A549 treated with CpdA at 1 μM for 4 hours (cell line): ENCODE data around the gene SOX18. TPM values are rescaled to one million over a fixed set of nuclear protein-coding genes. Genes with fewer than 3 reads are reported as not detected.

Experiments used
- total RNA-seq: library from RNA; stranded (reverse); fragments of 200-300 nt; extraction: Qiagen RNA extraction; gene quantifications from 5 replicates; pipeline ENCODE4 v1.2.3, GENCODE V29; 2022; ENCODE audit warnings: low read depth

Gene SOX18
- total RNA-seq = 0.58 to 2.3 TPM (median 2.2 TPM) in 5 replicates

DNA sequence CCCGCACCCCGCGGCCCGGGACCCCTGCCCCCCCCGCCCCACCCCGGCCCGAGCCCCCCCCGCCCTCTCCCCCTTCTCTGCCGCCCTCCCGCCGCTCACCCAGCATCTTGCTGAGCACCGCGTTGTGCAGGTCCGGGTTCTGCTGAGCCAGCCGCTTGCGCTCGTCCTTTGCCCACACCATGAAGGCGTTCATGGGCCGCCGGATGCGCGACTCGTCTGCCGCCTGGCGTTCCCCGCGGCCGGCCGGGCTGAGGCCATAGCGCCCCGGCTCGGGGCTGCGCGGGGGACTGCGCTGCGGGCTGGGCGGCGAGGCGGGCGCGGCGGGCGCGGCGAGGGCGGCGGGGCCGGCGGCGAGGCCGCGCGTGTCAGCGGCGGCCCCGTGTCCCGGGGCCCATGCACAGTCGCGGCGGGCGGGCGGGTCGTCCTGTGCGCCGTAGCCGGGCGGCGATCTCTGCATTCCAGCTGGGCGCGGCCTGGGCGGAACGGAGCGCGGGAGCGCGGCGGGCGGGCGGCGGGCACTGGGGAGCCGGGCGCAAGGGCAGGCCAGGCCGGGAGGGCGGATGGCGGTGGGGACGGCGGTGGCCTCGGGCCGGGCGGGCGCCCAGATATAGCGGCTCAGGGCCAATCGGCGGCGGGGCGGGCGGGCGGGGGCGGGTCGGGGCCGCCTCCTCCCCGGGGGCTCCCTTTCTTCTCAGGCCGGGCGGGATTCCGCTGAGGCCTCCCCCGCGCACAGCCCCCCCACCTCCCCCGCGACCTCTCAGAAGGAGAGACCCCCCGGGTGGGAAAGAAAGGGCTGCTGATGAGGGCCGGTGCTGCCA is at the start of gene SOX18:
SOX18 (minus strand) TSS at position 580 of the 818 bp plus-strand sequence; CDS start at position 457, 123 bp downstream.

GRCh38 chr20:64083804-64084684 is 34.6 kb upstream of the SOX18 start, which contains the start of gene LKAAEAR1:
Gene LKAAEAR1, minus strand, starts transcription at chr20:64084398. Its CDS starts 179 bp downstream, at chr20:64084219.

GRCh38 chr20:64080013-64080812 is 30.8 kb upstream of the SOX18 start, which contains the start of gene OPRL1:
Gene OPRL1, plus strand, starts transcription at chr20:64080082. Its CDS starts 12,639 bp downstream, at chr20:64092721.

GRCh38 chr20:64079273-64080012 is 30.0 kb upstream of the SOX18 start, which contains the start of gene RGS19:
Gene RGS19, minus strand, starts transcription at chr20:64079518. Its CDS starts 2,632 bp downstream, at chr20:64076886.

GRCh38 chr20:64062596-64063388 is 13.4 kb upstream of the SOX18 start, which contains the start of gene TCEA2:
Gene TCEA2, plus strand, starts transcription at chr20:64063198. Its CDS starts 115 bp downstream, at chr20:64063313.

DNA sequence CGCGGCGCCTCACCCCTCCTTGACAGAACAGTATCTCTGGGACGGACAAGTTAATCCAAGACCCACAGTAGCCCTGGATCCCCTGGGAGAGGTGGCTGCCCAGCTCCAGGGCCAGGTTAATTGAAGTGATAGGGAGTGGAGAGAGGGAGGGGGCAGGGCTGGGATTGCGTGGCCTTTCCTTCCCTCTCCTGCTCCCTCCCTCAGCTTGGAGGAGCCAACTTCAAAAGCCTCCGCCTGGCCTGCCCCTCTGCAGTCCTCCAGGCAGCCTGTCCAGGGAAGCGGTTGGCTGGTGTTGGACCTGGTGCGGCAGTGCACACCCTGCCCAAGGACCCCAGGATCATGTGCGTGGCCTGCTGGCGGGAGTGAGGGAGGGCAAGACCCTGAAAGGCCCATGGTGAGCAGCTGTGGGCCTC is 13.5 kb downstream of the SOX18 start, which contains the start of gene C20orf204:
C20orf204 (plus strand) TSS at position 250 of the 413 bp plus-strand sequence; CDS start at position 392, 142 bp downstream.

Other genes starting within 250 kb of the SOX18 start
- 0.59 to 1.1 TPM (median 0.78 TPM) in 5 replicates for gene ZBTB46, start 218.4 kb downstream of the SOX18 start, total RNA-seq
- 0.05 TPM in 1 of 5 replicates, not detected in the others for gene ABHD16B, start 188.1 kb downstream of the SOX18 start, total RNA-seq
- gene TPD52L2, start 184.4 kb downstream of the SOX18 start, total RNA-seq = 125 to 141 TPM (median 132 TPM) in 5 replicates
- gene DNAJC5, start 154.5 kb downstream of the SOX18 start, total RNA-seq = 24.9 to 32.4 TPM (median 29.2 TPM) in 5 replicates
- gene UCKL1, start 93.2 kb downstream of the SOX18 start, total RNA-seq = 22.3 to 34.4 TPM (median 28.8 TPM) in 5 replicates
- gene ZNF512B, start 79.7 kb downstream of the SOX18 start, total RNA-seq = 9.7 to 13.9 TPM (median 10.9 TPM) in 5 replicates
- gene SAMD10, start 70.0 kb downstream of the SOX18 start, total RNA-seq = not detected in 5 replicates
- gene PRPF6, start 68.5 kb downstream of the SOX18 start, total RNA-seq = 54.8 to 58.4 TPM (median 57.1 TPM) in 5 replicates
- 0.16 to 0.57 TPM (median 0.37 TPM) in 5 replicates for gene C20orf204, start 13.5 kb downstream of the SOX18 start, total RNA-seq
- 32.0 to 50.8 TPM (median 45.4 TPM) in 5 replicates for gene TCEA2, start 13.6 kb upstream of the SOX18 start, total RNA-seq
- gene RGS19, start 29.9 kb upstream of the SOX18 start, total RNA-seq = 13.7 to 27.6 TPM (median 23.8 TPM) in 5 replicates
- 0.44 to 0.76 TPM (median 0.57 TPM) in 5 replicates for gene OPRL1, start 30.4 kb upstream of the SOX18 start, total RNA-seq
- gene LKAAEAR1, start 34.8 kb upstream of the SOX18 start, total RNA-seq = 0.72 to 1.5 TPM (median 1.4 TPM) in 5 replicates
- not detected in 5 replicates for gene NPBWR2, start 57.9 kb upstream of the SOX18 start, total RNA-seq
- 0.05 to 0.27 TPM (median 0.09 TPM) in 4 of 5 replicates, not detected in the other for gene MYT1, start 114.8 kb upstream of the SOX18 start, total RNA-seq
- 9.8 to 16.4 TPM (median 13.0 TPM) in 5 replicates for gene PCMTD2, start 206.1 kb upstream of the SOX18 start, total RNA-seq